Measurements from ENCODE around the gene MYEF2. TPM values are rescaled to one million over a fixed set of nuclear protein-coding genes. Genes with fewer than 3 reads are reported as not detected.

MYEF2 gene, protein sequence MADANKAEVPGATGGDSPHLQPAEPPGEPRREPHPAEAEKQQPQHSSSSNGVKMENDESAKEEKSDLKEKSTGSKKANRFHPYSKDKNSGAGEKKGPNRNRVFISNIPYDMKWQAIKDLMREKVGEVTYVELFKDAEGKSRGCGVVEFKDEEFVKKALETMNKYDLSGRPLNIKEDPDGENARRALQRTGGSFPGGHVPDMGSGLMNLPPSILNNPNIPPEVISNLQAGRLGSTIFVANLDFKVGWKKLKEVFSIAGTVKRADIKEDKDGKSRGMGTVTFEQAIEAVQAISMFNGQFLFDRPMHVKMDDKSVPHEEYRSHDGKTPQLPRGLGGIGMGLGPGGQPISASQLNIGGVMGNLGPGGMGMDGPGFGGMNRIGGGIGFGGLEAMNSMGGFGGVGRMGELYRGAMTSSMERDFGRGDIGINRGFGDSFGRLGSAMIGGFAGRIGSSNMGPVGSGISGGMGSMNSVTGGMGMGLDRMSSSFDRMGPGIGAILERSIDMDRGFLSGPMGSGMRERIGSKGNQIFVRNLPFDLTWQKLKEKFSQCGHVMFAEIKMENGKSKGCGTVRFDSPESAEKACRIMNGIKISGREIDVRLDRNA
- 12.3 to 16.6 TPM (median 15.3 TPM) in 5 replicates for total RNA-seq (2022; extraction: Qiagen RNA extraction)

DNA sequence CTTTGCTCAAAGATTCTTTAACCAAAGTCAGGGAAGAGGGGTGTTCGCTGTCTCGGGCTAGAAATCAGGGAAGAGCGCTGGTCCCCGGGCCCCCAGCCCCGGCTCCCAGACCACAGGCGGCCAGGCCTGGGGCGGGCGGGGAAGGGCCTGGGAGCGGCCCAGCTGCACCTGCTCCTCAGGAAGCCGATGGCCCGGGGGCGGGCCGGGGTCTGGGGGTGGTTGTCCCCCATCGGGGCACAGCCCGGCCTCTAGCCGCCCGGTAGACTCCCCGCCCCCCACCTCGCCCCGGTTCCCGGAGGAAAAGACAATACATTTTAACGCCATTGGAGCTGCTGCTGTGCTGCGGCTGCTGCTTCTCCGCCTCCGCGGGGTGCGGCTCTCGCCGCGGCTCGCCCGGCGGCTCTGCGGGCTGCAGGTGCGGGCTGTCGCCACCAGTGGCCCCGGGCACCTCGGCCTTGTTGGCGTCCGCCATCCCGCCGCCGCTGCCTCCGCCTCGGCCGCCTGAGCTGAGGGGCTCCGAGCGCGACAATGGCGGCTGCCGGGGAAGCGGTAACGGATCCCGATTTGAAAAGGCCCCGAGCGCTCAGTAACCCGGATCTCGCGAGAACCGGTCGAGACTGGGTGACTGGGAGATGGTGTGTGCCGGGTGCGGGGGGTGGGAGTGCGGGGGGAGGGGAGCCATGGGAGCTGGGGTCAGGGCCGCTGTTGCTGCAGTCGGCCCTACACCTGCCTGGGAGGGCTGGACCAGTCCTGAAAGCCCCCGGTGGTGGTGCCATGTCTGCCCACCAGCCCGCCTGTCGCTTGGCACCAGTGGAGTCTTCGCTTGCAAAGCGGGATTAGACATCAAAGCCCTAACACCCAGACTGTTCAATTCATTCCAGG lies at the start of gene MYEF2:
MYEF2 (minus strand) TSS at position 530 of the 882 bp plus-strand sequence; CDS start at position 472, 58 bp downstream.

GRCh38 chr15:48205981-48206380 lies 27.9 kb upstream of the MYEF2 start, which contains the start of gene SLC12A1:
SLC12A1 (plus strand) TSS chr15:48206302; CDS start chr15:48207720, 1,418 bp downstream.

GRCh38 chr15:48191574-48192225 lies 13.6 kb upstream of the MYEF2 start, which contains the start of gene CTXN2:
CTXN2 (plus strand) TSS chr15:48191665; CDS start chr15:48201301, 9,636 bp downstream.

GRCh38 chr15:48120745-48121144 lies 57.4 kb downstream of the MYEF2 start, which contains the start of gene SLC24A5:
SLC24A5 (plus strand) TSS chr15:48120990; CDS start chr15:48121045, 55 bp downstream.

Other genes with a start within 250 kb of the MYEF2 start
- gene SLC24A5, start 57.3 kb downstream of the MYEF2 start, total RNA-seq (2022; extraction: Qiagen RNA extraction) = not detected in 5 replicates
- 0.02 to 0.05 TPM in 2 of 5 replicates, not detected in the others for gene CTXN2, start 13.4 kb upstream of the MYEF2 start, total RNA-seq (2022; extraction: Qiagen RNA extraction)
- gene SLC12A1, start 28.0 kb upstream of the MYEF2 start, total RNA-seq (2022; extraction: Qiagen RNA extraction) = not detected in 5 replicates
- 99.6 to 107 TPM (median 106 TPM) in 5 replicates for gene DUT, start 153.1 kb upstream of the MYEF2 start, total RNA-seq (2022; extraction: Qiagen RNA extraction)

All from A549 treated with AZD2906 at 1 μM for 4 hours (cell line).